ENCODE measurements around the gene DUS4L.

- TF ChIP-seq REST (IDR thresholded peaks at IDR 0.05; ENCODE audit: insufficient read depth in 1 of 2, low read depth in 2 of 2, low read length in 2 of 2): no peak
- TF ChIP-seq POLR2AphosphoS5 (IDR thresholded peaks at IDR 0.05; ENCODE audit: low read depth, low read length): no peak
- no peak for TF ChIP-seq SIN3A (IDR thresholded peaks at IDR 0.05; ENCODE audit: borderline replicate concordance, insufficient read depth, low read length)
These were observed 25.8 kb upstream of the DUS4L start for GRCh38 chr7:107538001-107538400.

Data from PFSK-1 (cell line).